ENCODE data around the gene NECTIN1. TPM values are rescaled to one million over a fixed set of nuclear protein-coding genes. Genes with fewer than 3 reads are reported as not detected.

NECTIN1 gene
- total RNA-seq, 2 experiments from 2014 or later, result 5.8 to 14.3 TPM

DNA sequence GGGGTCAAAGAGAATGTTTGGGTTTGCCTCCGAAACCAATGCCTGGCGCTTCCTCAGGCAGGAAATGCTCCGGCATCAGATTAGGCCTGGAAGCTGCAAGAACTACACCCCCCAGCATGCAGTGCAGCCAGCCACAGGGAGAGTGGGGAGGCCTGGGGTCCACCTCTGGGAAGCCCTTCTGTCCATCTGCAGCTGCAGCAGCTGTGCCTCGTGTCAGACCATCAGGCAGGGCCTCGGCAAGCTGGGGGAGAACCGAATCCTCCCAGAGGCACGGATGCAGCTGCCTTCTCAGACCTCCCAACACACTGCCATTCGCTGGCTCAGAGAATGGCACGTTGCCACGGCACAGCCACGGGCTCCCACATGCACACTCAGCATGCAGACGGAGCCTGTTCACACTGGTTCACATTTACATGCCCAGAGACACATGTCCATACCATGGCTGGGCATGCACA is 57.4 kb downstream of the NECTIN1 start:
- no peaks in the 10 kb centered on the region for H3K79me2 ChIP-seq (ENCODE audit: insufficient read depth, low read depth, low read length)
- no peaks in the 10 kb centered on the region for H3K36me3 ChIP-seq (ENCODE audit: insufficient read depth, low read length)
- no peak overlapping the region for H3K27ac ChIP-seq (ENCODE audit: low read depth, low read length, poor library complexity, severe bottlenecking)
- no peak overlapping the region for H3K4me3 ChIP-seq (ENCODE audit: low read depth, low read length, poor library complexity, severe bottlenecking)
- no peaks in the 10 kb centered on the region for H3K9me2 ChIP-seq (ENCODE audit: insufficient read depth, low read length)
- CTCF ChIA-PET (ENCODE audit: unreplicated experiment), result no interaction called here
- TF ChIP-seq EZH2phosphoT487 (IDR thresholded peaks at IDR 0.05; ENCODE audit: borderline replicate concordance, low read depth, low read length), result no peak
- TF ChIP-seq CTCF (conservative IDR thresholded peaks at IDR 0.05; ENCODE audit: low read length), result no peak
- H3K4me2 ChIP-seq (ENCODE audit: low read length), result no peak overlapping the region
- H3K9me3 ChIP-seq (ENCODE audit: low read length), result no peaks in the 10 kb centered on the region
- POLR2A ChIA-PET, result interaction anchor here (1.1 kb wide), 1 partner anchor 49 kb away, joined by 3 read pairs; no protein-coding TSS in a partner anchor
- BruUV-seq (replicated peaks), result no TSS peak
- intact Hi-C loops (cut with micrococcal nuclease; ENCODE audit: unreplicated experiment), result no loop called here
- H2AFZ ChIP-seq (ENCODE audit: low read length), result no peak overlapping the region
- no peak for DNase-seq (ENCODE audit: low spot score)
- peaks cover 41% of the 10 kb centered on the region for H3K4me1 ChIP-seq (ENCODE audit: insufficient read depth, low read length, poor library complexity, severe bottlenecking)
- no peaks in the 10 kb centered on the region for H4K20me1 ChIP-seq (ENCODE audit: insufficient read depth, low read length)

DNA sequence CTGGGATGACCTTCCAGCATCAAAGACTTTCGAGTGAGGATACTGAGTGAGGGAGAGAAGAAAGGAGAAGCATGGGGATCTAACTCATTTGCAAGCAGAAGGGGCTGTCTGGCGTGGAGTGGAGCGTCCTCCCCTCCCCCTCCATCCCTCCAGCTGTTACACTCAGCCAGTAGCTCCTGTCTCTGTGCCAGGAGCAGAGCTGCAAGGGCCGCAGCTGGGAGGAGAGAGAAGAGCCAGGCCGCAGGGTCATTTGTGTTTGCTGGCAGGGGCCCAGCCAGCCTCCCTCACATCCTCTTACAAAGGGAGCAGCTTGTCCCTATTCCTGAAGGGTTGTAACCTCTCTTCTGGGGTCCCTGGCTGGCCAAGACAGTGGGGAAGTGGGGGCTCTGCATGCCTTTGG is 57.9 kb downstream of the NECTIN1 start:
- Histone ChIP-seq H3K4me3 (ENCODE audit: low read depth, low read length, poor library complexity, severe bottlenecking) (no peak overlapping the region), H3K9me2 (ENCODE audit: insufficient read depth, low read length) (no peaks in the 10 kb centered on the region), H3K27ac (ENCODE audit: low read depth, low read length, poor library complexity, severe bottlenecking) (no peak overlapping the region), H2AFZ (ENCODE audit: low read length) (no peak overlapping the region), H3K9me3 (ENCODE audit: low read length) (no peaks in the 10 kb centered on the region), H3K36me3 (ENCODE audit: insufficient read depth, low read length) (no peaks in the 10 kb centered on the region), H3K79me2 (ENCODE audit: insufficient read depth, low read depth, low read length) (no peaks in the 10 kb centered on the region), H3K4me2 (ENCODE audit: low read length) (no peak overlapping the region), H4K20me1 (ENCODE audit: insufficient read depth, low read length) (no peaks in the 10 kb centered on the region), H3K4me1 (ENCODE audit: insufficient read depth, low read length, poor library complexity, severe bottlenecking) (peaks cover 41% of the 10 kb centered on the region)
- POLR2A ChIA-PET, result interaction anchor here (1.1 kb wide), 1 partner anchor 50 kb away, joined by 3 read pairs; no protein-coding TSS in a partner anchor
- CTCF ChIA-PET (ENCODE audit: unreplicated experiment), result interaction anchor here (0.8 kb wide), 1 partner anchor 55 kb away, joined by 3 read pairs; no protein-coding TSS in a partner anchor
- BruUV-seq (replicated peaks), result no TSS peak
- intact Hi-C loops (cut with micrococcal nuclease; ENCODE audit: unreplicated experiment), result no loop called here
- DNase-seq (ENCODE audit: low spot score), result no peak
- TF ChIP-seq CTCF (conservative IDR thresholded peaks at IDR 0.05; ENCODE audit: low read length), result no peak

DNA sequence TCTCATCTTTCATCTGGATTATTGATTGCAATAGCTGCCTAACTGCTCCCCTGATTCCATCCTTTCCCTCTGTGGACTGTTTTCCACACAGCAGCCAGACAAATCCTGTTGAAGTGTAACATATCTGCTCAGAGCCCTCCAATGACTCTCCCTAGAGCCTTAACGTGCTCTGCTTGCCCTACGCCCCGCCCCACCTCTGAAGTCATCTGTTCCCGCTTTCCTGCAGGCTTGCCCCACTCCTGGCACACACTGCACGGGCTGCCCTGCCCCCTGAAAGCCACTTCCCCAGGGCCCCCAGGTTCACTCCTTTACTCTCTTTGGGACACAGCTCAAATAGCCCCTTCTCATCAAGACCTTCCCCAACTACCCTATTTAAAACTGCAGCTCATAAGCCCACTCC is 59.5 kb downstream of the NECTIN1 start:
- intact Hi-C loops (cut with micrococcal nuclease; ENCODE audit: unreplicated experiment), result loop anchor here (5.0 to 10.0 kb wide), 3 partner anchors 187 to 405 kb away; no protein-coding TSS in a partner anchor
- DNase-seq (ENCODE audit: low spot score), result no peak
- no peaks in the 10 kb centered on the region for H3K79me2 ChIP-seq (ENCODE audit: insufficient read depth, low read depth, low read length)
- BruUV-seq (replicated peaks), result no TSS peak
- H3K4me2 ChIP-seq (ENCODE audit: low read length), result no peak overlapping the region
- ChIA-PET POLR2A (interaction anchor here (0.7 to 0.8 kb wide), 3 partner anchors 54 to 71 kb away, joined by 3 to 5 read pairs (median 4); no protein-coding TSS in a partner anchor), CTCF (ENCODE audit: unreplicated experiment) (interaction anchor here (0.5 kb wide), 1 partner anchor 63 kb away, joined by 3 read pairs; no protein-coding TSS in a partner anchor)
- no peaks in the 10 kb centered on the region for H3K9me3 ChIP-seq (ENCODE audit: low read length)
- H3K4me1 ChIP-seq (ENCODE audit: insufficient read depth, low read length, poor library complexity, severe bottlenecking), result peaks cover 34% of the 10 kb centered on the region
- no peak overlapping the region for H2AFZ ChIP-seq (ENCODE audit: low read length)
- H3K36me3 ChIP-seq (ENCODE audit: insufficient read depth, low read length), result no peaks in the 10 kb centered on the region
- no peaks in the 10 kb centered on the region for H4K20me1 ChIP-seq (ENCODE audit: insufficient read depth, low read length)
- H3K4me3 ChIP-seq (ENCODE audit: low read depth, low read length, poor library complexity, severe bottlenecking), result no peak overlapping the region
- no peaks in the 10 kb centered on the region for H3K9me2 ChIP-seq (ENCODE audit: insufficient read depth, low read length)
- H3K27ac ChIP-seq (ENCODE audit: low read depth, low read length, poor library complexity, severe bottlenecking), result no peak overlapping the region
- no peak for TF ChIP-seq CTCF (conservative IDR thresholded peaks at IDR 0.05; ENCODE audit: low read length)
- TF ChIP-seq EZH2phosphoT487 (IDR thresholded peaks at IDR 0.05; ENCODE audit: borderline replicate concordance, low read depth, low read length), result no peak

All from OCI-LY7 (cell line).